Measurements from ENCODE around the gene KCNQ1.
A peak's percentile ranks its signal among the peaks of the same experiment; 100 is the strongest.

Gene KCNQ1

DNA sequence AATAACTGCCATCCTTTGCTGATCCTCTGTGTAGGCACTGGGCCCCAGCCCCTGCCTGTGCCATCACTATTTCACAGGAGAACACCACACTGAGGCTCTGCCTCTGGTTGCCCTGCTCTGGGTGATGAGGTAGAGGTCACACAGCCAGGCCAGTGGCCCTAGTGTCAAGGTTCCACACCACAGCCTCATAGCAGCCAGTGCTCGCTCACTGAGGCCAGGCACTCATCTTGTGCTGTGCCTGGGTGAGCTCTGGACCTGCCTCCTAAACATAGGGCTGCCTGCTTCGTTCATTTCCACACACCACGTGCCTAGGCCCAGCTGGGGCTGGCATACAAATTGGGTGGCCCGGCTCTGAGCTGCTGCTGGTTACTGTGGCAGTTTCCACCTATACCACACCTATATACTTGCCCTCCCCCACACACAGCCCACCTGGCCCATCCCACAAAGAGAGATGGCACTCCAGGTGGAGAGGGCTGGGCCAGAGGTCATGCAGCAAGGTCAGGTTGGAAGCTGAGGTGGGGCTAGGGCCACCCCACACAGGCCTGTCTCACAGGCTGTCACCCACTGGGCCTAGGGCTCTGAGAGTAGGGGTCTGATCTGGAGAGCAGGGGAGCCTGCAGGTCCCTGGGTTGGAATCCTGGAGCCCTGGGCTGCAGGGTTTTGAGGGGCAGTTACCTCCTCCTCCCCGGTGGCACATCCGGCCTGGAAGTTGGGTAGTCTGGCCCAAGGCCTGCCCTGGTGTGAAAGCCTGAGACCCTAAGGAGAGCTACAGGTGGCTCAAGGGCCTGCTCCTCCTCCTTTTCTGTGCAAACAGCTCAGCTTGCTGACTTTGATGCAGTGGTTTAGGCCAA is 243.8 kb downstream of the KCNQ1 start:
- no peak for DNase-seq

DNA sequence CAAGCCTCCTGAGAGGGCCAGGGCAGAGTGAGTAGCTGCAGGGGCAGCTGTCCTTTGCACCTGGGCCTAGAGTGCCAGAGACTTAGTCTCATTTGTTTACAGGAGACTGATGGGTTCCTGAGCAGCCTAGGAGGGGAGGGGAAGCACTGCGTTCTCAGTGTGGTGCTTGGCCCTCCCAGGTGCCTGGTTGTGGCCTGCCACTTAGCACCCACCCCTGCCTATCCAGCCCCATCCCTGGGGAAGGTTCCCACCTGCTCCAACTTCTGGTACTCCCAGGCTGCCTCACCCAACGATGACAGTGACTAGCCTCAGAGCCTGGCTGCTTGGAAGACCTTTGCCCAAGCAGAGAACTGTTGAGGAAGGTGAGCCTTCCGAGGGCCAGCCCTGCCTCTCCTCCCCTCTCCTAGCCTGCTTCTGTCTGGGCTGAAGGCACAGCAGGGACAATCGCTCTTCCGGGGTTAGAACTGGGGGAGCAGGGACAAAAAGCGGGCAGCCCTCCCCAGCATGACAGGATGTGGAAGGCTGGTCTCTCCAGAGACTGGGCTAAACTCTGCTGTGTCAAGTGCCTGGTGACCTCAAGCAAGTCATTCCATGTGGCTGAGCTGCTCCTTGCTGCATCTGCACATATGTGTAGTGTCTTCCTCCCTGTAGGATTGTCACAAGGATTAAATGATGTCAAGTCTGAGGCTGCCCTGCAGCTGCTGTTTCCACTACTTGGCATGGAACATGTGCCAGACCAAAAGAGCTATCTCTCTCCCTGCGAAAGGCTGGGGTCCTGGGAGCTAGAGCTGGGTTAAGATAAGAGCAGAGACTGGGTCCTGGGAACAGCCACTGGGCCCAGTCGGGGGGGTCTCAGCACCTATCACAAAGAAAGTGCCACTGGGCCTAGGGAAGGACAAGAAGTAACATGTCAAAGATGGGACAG is 245.1 kb downstream of the KCNQ1 start:
- no peak for DNase-seq

DNA sequence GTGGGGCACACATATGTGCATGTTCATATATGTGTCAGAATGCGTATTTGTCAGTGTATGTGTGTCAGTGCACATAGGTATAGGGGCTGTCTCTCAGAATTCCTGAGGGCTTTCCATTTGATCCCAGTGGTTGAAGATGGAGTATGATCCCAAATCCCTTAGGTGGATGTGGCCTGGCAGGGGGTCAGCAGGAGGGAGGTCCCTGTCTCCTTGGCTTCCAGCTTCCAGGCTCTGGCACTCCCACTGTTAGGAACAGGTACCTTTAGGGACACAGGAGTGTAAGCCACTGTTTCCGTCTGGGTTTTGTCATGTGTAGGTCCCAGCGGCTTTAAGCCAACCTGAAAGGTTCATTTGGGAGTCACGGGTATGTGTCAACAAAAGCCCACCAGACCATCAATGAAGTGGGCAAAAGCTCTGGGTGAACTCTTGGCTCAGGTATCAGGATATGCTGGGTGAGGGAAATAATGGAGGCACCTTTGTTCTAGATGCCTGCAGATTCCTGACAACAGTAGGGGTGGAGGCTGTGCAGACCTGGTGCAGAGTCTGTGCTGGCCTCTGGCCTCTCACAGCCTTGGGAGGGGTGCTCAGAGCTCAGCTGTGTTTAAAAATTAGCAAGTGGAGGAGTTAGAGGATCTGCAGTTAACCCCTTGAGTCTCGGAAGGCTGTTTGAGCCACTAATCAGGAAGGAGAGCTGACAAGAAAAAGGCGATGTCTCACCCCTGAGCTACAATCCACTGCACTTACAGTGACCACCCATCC is 246.0 kb downstream of the KCNQ1 start:
- no peak for DNase-seq

DNA sequence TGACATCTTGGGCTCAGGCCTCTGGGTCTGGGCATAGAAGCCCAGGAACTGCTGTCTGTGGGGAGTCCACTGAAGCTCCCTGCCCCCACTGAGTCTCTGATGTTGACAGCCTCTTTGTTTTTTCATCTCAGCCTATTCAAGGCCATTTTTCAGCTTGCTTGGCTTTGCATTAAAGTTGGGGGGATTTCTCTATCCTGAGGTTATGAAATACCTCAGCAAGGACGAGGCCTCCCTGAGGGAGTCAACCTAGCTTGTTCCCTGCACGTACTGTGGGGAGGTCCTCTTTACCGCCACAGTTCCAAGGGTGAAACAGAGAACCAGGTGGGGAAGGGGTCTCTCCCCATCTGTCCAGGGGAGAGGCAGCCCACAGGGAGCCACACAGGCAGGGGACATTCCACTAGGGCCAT is 246.6 kb downstream of the KCNQ1 start:
- no peak for DNase-seq

DNA sequence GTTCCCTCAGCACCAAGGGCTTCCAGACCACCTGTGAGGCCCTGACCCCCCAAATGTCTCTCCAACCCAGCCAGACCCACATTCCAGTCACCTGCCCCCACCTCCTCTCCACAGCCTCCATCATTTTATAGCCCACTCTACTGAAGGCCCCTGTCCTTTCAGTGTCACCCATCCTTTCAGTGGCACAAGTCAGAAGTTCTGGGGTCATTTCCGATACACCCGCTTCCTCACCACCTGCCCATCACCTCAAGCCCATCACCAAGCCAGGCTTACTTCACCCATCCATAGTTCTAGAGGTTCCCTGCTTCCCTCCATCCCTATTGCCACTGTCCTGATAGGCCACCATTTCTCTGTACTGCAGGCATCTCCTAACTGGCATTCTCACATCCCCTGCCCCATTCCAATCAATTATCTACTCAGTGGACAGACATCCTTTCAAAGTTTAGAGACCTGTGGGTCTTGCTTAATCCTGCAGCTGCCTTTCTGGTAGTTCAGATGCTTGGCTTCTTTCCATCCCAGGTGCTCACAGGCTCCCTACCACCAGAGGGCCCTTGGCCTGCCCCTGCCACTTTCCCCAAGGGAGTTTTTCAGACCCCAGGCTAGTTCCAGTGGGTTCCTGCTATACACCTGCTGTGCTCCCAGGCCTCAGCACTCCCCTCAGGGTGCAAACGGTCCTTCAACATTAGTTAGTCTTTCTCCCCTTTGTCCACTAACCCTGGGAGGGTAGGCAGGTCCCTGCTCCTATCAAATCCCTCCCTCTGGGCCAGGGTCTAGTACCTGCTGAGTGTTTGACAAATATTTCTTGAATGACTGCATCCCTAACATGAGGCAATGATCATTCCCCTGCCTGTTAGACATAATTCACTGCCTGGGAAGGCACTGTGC is 247.4 kb downstream of the KCNQ1 start:
- no peak for DNase-seq

DNA sequence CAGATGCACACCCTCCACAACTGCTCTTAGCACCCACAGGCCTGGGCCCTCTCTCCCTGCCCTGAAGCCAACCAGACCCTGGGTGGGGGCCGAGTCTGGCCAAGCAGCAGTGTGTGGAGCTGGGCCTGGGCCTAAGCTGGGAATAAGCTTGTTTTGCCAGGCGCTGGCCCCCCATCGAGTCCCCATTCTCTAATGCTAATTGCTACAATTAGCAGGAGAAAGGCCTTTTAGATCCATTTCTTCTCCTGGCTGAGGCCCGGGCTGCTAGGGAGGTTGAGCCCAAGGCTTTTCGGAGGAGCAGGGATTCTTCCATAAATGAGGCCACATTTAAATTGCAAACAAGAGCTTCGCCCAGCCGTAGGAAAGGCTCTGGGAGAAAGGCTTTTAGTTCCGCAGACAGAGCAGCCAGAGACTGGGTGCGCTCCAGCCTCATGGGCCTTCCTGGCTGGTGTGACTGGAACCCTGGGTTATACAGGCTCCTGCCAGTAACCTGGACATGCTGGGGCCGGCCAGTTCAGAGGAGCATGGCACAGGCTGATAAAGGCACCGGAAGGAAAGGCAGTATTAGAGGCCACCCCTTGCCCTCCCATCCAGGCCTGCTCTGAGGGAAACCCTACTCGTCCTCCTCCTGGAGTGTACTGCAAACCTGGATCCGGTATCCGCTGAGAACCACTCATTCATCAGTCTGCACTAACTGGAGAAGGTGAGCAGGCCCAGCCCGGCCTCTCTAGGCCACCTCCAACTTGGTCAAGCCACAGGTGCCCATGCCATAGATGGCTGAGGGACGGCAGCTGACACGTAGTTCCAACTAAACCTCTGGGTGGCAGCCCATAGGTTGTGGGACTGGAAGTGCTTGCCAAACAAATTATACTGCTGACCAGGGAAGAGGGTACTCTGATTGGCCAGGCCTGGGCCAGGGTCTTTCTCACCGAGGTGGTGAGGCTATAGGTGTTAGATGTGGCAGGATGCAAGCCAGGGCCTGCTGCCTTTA is 248.8 kb downstream of the KCNQ1 start:
- no peak for DNase-seq

DNA sequence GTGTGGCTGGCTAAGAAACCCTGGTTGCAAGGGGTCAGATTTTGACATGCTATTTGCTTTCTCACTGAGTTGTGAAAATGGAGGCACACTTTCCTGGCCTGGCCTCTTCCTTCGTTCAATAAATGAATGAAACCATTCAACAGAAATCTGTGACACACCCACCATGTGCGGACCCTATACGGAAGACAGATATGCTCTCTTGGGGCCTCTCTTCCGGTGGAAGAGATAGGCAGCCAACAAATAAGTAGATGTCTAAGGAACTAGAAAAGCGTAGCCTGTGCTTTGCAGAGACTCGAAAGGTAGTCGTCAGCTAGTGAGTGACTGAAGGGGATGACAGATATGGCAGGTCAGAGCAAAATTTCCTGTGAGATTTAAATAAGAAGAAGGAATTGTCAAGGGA is 249.7 kb downstream of the KCNQ1 start:
- no peak for DNase-seq

DNA sequence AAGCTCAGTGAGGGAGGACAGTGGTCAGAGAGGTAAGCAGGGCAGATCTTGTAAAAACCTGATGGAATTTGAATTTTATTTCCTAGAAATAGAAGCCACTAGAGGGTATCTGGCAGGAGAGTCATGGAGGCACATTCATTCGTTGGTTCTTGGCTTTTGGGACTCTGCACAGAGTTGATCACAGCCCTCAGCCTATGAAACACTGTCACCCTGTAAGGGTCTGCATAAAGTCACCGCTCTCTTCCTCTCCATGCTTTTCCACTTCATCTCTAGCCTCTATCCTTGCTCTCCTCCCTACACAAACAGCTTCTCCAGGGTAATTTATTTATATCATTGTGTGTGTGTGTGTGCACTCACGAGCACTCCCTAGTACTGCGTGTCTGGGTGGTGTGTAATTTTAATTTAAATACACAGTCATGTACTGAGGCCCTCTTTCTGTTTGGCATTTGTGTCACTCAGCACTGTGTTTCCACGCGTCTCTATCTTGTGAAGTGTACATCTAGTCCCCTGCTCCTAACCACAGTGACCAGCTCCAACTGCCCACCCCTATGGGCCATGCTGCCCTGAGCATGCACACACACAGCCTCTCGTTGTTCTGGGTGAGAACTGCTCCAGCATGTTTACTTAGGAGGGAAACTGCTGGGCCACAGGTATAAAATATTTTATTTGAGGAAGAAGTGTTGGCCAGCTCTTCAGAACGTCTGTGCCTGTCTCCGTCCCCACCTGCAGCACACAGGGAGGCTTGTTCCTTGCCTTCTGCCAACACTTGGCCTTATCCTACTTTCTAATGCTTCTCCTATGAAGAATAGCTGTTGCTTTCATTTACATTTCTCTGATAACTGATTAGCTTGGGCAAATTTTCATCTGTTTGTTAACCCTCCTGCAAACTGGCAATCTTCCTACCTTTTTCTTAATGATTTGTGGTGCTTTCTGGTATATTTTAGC is 250.5 kb downstream of the KCNQ1 start:
- DNase-seq, result no peak

DNA sequence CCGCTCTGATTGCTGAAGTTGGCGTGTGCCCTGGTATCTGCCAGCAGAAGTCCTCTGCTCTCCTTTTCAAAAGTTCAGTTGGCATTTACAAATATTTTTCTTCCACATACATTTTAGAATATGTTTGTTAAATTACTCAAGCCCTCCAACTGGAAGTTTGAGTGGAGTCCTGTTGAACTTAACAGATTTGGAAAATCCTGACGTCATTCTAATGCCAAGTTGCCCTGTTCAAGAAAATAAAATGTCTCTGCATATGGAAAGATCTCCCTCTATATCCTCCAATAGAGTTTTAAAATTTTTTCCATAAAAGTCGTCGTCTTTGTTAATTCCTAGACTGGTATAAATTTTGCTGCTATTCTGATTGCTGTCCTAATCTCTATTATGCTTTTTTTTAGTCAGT is 251.6 kb downstream of the KCNQ1 start:
- DNase-seq, result no peak

DNA sequence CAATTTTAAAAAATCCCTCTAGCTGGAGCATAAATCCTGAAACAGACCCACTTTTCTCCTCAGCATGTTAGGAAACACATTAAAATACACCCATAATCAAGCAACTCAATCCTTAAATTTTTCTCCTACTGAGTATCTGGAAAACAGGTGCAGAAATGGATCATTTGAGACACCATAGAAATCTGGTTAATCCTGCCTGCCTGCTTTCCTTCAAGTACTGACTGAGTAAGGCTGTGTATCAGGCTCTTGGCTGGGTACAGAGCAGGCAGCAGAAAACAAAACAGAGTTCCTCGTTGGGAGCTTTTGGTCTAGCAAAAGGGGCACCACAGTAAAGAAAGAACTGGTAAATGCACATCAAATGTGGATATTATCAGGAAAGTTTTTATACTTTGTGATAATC is 253.1 kb downstream of the KCNQ1 start:
- DNase-seq, result no peak

DNA sequence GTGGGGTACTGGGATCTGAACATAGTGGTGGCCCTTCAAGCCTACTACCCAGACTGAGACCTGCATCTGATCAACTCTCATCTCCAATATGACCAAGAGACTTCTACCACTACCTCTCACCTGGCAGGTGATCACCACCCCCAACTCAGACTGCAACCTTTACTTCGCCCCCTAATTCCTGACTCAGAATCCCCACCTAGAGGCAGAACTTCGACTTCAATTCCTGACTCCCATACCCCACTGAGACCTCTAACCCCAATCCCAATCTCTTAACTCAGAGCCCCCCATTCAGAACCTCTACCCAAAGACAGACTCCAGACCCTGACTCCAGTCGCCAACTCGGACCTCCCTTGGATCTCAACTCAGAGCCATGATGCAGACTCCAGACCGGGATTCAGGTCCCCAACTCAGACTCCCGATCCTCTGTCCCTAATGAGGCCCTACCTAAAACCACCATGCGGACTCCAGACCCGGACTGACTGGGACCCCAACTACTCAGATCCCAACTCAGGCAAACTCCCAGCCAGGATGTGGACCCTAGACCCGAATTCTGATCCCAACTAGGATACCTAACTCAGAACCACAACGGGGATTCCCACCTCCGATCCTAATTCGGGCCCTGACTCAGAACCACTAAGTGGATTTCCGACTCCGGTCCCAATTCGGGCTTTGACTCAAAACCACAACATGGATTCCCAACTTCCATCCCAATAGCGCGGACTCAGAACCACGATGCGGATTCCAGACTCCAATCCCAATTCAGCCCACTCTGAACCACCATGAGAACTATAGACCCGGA is 253.8 kb downstream of the KCNQ1 start:
- no peak for DNase-seq

DNA sequence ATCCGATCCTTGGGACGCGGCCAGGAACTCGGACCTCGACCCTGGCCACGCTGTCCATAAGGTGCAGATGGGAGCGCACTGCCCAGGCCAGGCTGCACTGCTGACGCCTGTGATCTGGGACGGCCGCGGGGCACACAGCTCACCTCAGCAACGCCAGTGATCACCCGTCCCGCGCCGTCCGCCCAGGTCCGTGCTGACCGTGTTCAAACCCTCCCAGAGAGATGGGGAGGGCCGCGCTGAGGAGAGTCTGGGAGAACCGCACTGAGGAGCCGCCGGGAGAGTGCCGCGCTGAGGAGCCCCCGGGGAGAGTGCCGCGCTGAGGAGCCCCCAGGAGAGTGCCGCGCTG is 254.3 kb downstream of the KCNQ1 start:
- DNase-seq, result no peak

DNA sequence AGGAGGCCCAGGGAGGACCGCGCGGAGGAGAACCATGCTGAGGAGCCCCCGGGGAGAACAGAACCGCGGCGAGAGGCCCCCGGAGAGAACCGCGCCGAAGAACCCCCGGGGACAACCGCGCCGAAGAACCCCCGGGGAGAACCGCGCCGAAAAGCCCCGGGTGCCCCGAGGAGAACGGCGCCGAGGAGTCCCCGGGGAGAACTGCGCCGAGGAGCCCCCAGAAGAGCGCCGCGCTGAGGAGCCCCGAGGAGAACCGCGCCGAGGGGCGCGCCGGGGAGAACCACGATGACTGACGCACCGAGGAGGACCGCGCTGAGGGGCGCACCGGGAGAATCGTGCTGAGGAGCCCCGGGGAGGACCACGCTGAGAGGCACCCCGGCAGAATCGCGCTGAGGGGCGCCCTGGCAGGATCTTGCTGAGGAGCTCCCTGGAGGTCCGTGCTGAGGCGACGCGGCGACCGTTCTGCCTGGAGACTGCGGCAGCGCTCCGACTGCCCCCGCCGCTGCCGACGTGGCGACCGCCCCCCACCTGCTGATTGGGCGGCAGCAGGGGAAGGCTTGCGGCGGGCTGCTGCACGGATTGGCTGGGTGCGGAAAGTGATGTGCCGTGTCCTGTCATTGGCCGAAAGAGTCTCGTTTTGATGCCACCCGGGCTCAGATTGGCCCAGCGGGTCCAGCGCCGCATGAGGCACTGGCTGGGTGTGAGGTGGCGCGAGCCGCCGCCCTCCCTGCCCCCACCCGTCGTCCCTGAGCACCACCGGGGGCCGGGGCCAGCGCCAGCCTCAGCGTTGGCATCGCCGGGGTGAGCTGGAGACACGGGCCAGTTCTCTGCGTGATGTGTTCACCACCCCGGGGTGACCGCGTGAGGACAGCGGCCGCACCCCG is 255.0 kb downstream of the KCNQ1 start, which contains the start of gene KCNQ1OT1:
TSS of gene KCNQ1OT1 (minus strand) at position 464 of the 884 bp plus-strand sequence.
- DNase-seq, result peak; percentile 89

DNA sequence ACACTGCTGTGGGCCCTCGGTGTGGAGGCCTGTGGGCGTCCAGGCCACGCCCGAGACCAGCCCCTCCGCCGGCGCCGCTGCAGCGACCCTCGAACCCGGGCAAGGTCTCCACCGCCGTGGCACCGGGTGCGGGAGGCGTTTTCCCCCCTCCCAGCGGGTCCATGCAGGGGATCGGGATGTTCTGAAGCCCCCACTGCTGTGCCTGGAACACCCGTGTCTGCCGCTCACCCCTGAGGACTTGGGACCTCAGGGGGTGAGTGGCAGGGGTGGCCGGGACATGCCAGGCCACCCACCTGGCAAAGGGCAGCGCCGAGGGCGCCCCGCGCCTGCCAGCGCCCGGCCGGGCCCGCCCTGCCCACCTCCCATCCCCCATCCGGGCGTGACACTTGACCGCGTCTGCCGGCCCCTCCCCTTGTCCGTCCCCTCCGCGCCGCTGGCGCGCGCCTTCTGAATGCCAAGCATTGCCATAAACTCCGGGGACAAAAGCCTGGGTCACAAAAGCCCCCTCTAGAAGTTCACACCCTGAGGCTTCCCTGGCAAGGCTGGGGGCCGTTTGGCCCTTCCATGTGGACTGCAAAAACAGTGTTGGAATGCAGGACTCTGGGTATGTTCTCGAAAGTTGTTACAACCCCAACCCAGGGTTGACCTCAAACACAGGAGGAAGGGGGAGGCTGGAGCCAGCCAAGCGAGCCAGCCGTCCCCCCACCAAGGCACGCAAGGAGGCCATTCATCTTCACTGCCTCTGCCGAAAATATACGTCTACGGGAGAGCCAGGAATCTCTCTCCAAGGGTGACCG is 255.8 kb downstream of the KCNQ1 start:
- peak; percentile 23 for DNase-seq

DNA sequence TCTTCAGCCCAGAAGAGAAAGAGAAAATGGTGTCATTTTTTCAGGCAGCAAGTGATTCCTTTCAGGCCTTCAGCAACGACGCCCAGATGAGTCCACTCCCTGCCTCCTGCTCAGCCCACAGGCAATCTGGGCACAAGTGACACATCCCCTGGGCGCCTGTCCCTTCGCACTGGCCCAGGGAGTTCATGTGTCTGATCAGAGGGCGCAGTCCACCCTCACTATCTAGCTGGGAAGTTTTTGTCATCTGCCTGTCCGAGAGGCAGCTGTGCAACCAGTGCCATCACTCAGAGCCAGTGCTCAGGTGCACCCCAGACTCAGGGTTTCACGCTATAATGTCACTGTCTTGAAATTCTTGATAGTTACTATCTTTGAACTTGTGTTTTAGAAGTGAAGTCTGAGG is 256.4 kb downstream of the KCNQ1 start:
- DNase-seq, result no peak

DNA sequence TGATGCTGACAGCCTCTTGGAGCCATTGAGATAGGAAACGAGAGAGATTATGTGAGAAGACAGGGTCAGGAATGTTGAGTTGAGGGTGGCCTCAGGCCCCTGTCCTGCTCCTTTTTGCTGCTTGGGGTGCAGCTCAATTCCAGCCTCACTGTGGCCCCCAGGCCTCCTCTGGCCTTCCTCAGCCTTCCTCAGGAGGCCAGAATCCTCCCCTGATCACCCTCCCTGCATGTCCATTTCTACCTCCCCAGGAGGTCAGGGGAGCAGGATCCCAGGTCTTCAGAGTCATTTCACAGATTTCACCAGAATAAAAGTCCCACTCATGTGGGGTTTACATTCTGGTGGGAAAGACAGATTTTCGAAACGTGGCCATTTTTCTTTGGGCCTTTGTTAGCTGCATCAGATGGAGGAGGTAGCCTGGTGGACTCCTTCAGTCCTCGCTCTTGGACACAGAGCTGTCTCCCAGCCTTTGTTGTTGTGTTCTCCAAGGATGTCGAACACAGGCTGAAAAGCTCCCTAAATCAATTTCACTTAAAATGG is 257.2 kb downstream of the KCNQ1 start:
- no peak for DNase-seq

Measured in stimulated activated CD4-positive, alpha-beta T cell treated with anti-CD3 and anti-CD28 coated beads, Interleukin-1b, Interleukin-23, amount 100 ng/mL, for 48 hours (primary cell).